Measurements from ENCODE around the gene TOM1L2.

TOM1L2 gene

DNA sequence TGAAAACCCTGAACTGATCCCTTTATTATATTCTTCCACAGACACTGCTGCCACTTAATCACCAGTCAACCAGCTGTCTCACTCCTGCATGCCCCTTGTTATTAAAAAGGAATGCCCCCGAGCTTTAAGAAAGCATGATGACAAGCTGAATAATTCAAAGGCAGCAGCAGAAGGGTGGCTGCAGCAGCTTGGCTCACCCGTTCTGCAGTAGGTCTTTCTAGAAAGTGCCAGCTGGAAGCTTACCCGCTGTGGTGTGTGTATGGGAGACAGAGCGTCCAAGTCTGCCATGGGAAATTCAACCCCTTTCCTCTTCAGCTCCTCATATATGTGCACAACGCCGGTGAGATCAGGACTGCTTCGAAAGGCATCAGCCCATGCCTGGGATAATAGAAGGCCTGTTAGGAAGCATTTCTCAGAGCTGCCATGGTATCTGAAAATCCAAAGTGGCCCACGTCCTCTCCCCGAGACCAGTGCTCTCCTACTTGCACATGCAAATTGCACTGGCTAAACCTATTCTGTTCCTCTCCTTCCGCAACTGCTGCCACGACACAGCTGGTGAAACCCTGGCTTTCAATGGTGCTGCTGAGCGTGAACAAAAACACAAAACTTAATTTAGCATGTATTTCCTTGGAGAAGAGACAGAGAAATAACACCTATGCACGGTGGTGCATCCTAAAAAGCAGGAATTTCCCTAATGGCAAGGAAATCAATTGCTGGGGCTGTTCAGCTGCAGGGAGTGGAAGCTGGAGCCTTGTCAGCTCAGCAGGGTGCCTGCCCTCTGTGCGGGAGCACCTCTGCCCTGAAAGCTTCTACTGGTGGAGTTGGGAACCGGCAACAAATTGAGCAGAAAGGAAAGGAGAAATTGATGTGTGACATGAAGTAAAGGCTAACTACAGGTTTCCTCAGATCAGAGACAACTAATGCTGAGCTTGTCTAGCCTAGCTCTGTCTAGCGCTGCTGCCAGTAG is 87.5 kb downstream of the TOM1L2 start:
- TF ChIP-seq, protein P1, sequence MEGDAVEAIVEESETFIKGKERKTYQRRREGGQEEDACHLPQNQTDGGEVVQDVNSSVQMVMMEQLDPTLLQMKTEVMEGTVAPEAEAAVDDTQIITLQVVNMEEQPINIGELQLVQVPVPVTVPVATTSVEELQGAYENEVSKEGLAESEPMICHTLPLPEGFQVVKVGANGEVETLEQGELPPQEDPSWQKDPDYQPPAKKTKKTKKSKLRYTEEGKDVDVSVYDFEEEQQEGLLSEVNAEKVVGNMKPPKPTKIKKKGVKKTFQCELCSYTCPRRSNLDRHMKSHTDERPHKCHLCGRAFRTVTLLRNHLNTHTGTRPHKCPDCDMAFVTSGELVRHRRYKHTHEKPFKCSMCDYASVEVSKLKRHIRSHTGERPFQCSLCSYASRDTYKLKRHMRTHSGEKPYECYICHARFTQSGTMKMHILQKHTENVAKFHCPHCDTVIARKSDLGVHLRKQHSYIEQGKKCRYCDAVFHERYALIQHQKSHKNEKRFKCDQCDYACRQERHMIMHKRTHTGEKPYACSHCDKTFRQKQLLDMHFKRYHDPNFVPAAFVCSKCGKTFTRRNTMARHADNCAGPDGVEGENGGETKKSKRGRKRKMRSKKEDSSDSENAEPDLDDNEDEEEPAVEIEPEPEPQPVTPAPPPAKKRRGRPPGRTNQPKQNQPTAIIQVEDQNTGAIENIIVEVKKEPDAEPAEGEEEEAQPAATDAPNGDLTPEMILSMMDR (IDR thresholded peaks at IDR 0.05; ENCODE audit: insufficient read depth, low read depth, low read length, missing control alignments), result no peak
- no peak overlapping the region for H3K4me3 ChIP-seq (ENCODE audit: low read depth, low read length)
- DNase-seq (ENCODE audit: low read depth), result no peak

DNA sequence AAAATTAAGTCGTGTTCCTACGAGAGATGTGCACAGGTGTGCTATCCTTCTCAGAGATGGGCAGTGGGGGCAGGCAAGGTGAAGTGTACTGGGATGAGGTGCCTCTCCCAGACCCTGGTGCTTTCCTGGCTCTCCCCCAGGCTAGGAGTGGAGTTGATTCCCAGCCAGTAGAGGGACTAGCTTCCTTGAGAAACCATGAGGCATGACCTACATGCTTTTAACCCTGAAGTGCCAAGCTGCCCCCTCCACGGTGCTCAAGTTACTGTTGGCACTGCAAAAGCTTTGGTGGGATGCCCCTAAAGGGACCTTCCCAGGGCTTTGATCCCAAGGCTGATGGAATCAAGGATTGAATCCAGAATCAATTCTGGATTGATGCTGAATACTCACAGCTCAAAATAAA is 88.4 kb downstream of the TOM1L2 start:
- no peak for DNase-seq (ENCODE audit: low read depth)
- TF ChIP-seq, protein P1 (IDR thresholded peaks at IDR 0.05; ENCODE audit: insufficient read depth, low read depth, low read length, missing control alignments), result no peak
- no peak overlapping the region for H3K4me3 ChIP-seq (ENCODE audit: low read depth, low read length)

DNA sequence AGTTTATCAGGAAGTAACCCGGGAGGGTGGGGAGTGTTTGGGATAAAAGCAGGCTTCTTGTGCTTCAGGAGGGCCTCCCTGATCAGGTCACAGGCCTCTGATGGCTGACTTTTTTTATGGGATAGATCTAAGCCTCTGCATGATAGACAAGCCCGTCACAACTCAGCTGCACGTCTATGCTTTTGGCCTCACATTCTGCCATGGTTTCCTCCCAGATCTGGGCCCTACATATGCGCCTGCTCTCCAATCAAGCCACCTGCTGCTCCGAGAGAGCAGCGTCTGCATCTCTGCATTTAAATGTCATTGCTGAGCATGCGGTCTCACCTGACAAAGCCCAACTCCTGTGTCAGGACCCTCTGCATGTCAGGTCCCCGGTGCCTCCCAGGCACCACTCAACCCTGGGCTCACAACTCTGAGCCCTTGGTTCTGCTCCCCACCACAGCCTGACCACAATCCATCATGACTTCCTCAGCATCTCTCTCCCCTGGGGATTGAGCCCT is 90.1 kb downstream of the TOM1L2 start:
- no peak for DNase-seq (ENCODE audit: low read depth)
- no peak overlapping the region for H3K4me3 ChIP-seq (ENCODE audit: low read depth, low read length)
- TF ChIP-seq, protein P1 (IDR thresholded peaks at IDR 0.05; ENCODE audit: insufficient read depth, low read depth, low read length, missing control alignments), result no peak

DNA sequence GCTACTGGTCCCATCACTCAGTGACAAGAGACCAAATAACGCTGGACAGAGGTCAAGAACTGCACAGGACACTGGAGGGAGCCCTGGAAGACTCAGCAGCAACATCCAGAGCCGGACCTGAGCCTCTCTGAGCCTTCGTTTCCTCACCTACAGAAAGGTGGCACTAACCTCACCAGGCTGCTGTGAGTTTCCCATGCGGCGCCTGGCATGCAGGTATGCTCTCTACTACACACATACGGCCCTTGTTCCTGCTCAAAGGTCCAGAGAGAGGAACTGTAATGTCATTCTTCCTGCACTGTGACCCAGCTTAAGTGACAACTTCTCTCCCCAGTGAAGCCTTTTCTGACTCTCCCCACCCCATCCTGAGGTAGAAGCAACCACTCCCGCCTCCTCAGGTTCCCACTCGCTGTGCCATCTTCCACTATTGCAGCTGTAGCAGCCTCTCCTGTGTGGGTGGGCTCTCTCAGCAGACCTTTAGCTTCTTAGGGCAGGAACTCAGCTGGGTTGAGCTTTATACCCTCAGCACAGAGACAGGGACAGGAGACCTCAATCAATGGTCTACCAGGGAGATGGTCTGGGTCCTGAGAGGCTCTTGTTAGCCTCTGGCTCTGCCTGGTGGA is 91.5 kb downstream of the TOM1L2 start:
- H3K4me3 ChIP-seq (ENCODE audit: low read depth, low read length), result no peak overlapping the region
- TF ChIP-seq, protein P1 (IDR thresholded peaks at IDR 0.05; ENCODE audit: insufficient read depth, low read depth, low read length, missing control alignments), result no peak
- DNase-seq (ENCODE audit: low read depth), result no peak

DNA sequence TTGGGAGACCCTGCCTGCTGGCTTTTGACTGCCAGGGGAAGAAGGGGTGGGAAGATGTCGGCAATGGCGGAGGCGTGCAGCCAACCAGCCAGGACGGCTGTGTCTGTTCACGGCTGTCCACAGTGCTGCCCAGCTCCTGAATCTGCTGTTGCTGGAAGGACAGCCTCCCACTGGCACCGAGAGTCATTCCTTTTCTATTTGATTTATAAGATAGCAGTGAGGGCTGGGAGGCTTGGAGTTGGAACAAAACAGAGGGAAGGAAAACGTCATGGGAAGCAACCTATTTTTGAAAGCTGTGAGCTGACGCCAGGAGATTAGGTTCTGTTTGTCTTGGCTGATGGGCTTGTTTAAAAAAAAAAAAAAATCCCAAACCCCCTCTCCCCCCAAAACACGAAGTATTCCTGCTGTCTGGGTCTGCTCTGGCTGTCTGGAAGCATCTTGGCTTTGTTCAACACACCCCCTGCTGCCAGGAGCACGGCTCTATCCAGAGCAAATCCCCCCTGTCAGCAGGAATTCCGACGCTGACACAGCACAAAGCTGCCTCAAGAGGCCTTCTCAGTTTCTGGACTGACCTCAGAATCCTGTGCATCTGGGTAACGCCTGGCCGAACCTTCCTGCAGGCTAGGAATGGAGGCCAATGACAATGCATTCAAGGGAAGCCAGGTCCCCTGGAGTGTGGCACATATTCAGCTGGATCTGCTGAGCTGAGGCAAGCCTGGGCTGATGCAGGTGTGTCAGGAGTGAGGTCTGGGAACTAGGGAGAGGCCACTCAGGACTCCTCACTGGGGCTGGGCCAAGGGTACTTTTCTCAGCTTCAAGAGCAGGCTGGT is 94.5 kb downstream of the TOM1L2 start:
- DNase-seq (ENCODE audit: low read depth), result no peak
- TF ChIP-seq, protein P1 (IDR thresholded peaks at IDR 0.05; ENCODE audit: insufficient read depth, low read depth, low read length, missing control alignments), result no peak
- H3K4me3 ChIP-seq (ENCODE audit: low read depth, low read length), result no peak overlapping the region

DNA sequence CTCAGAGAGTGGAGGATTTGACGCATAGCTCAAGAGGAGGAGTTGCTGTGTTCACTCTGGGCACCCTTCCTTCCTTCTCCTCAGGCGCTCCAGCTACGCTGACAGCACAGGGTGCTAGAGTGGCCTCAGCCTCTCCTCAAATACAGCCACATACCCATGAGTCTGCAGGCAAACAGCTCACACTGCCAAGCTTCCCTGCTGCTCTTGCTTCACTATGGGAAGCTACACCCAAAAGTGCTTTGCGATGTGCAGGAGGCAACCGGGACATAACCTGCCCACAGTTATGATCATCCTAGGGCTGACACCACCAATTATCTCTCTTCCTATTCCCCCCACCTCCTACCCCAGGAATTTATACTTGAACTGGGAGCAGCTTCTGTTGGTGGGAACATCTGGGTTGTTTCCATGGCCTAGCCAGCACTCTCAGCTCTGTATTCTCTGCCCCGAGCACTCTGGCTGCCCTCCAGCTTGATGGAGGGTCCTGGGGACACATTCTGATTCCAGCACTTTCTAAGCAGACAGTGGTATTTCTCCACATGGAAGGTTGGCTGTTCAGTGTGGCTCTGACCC is 95.2 kb downstream of the TOM1L2 start:
- TF ChIP-seq, protein P1 (IDR thresholded peaks at IDR 0.05; ENCODE audit: insufficient read depth, low read depth, low read length, missing control alignments), result no peak
- no peak for DNase-seq (ENCODE audit: low read depth)

More for the DNA sequence above, 95.2 kb downstream of the TOM1L2 start:
- H3K4me3 ChIP-seq (ENCODE audit: low read depth, low read length), result no peak overlapping the region
